GM18498 (cell line): ENCODE measurements around the gene SEC22A.

Experiments used
- ATAC-seq: cut with Tn5 transposase; IDR thresholded peaks from one replicate; pipeline ENCODE4 v1.9.1; 2021; ENCODE audit warnings: mild to moderate bottlenecking, moderate library complexity; ENCODE audit not compliant: unreplicated experiment

Gene SEC22A

GRCh38 chr3:123262226-123262625 is 60.5 kb downstream of the SEC22A start:
- no peak for ATAC-seq

DNA sequence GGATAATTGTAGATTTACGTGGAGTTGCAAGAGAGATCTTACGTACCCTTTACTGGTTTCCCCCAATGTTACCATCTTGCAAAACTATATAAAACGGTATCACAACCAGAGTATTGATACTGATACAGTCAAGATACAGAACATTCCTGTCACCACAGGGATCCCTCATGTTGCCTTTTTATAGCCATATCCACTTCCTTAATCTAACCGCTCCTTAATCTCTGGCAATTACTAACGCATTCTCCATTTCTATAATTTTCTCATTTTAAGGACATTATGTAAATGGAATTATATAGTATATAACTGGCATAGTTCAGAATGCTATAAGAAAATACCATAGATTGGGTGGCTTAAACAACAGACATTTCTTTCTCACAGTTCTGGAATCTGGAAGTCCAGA is 61.1 kb downstream of the SEC22A start:
- ATAC-seq, result no peak

- ATAC-seq, result no peak
Measured at GRCh38 chr3:123263941-123264340, 62.2 kb downstream of the SEC22A start.

GRCh38 chr3:123267821-123268220 is 66.1 kb downstream of the SEC22A start:
- ATAC-seq, result no peak

GRCh38 chr3:123270818-123271217 is 69.1 kb downstream of the SEC22A start:
- ATAC-seq, result no peak

GRCh38 chr3:123271466-123272159 is 69.9 kb downstream of the SEC22A start:
- ATAC-seq, result no peak

GRCh38 chr3:123272547-123272946 is 70.8 kb downstream of the SEC22A start:
- ATAC-seq, result no peak

GRCh38 chr3:123275691-123276090 is 73.9 kb downstream of the SEC22A start:
- ATAC-seq, result no peak

- no peak for ATAC-seq
Measured at GRCh38 chr3:123276346-123277006, 74.7 kb downstream of the SEC22A start.

DNA sequence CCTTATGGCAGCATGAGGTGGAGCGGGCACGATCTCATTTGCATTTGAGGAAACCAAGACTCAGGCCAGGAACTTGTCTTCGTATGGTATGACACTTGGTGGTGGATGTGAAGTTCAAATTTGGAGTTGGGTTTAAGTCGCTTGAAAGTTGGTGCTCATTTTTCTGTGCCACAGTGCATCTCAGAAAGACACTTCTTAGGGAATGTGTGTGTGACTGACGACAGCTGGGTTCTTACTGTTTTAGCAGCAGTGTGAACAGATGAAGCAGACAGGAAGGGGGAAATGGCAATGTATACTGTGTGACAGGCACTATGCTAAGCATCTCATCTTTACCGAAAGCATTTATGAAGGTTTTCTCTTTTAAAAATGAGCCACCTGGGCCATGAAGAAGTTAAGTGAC is 75.4 kb downstream of the SEC22A start:
- ATAC-seq, result no peak

- ATAC-seq, result no peak
Measured at GRCh38 chr3:123278446-123278845, 76.7 kb downstream of the SEC22A start.

DNA sequence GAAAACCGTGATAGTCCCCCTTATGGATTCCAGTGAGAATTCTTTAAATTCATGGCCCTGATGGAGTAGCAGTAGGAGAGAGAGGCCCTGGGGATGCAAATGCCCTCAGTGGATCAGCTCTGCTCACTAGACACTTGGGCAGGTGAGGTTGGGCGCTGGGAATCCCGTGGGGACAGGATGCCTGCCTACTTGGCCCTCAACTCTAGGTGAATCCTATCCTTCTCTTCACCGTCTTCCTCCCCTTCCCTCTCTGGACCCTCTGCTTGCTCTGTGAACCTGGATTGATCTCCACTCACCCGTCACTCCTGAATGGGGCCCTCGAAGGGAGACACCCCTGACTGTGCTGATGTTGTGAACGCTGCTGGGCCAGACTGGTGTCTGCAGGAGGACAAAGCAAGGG is 77.4 kb downstream of the SEC22A start:
- no peak for ATAC-seq

DNA sequence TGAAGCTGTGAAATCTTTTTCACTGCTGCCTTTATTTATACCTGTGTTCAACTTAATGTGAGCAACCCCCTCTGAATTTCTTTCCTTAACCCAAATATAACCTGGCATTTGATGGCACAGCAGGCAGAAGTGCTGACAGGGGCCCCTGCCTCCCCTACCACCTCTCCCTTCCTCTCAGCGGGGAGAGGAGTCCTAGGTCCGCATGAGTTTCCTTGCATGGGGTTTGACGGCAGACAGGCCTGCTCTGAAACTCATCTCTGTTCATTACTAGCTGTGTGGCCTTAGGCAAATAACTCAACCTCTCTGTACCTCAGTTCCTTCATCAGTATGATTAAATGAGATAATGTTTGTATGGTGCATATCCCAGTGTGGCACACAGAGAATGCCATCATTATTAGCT is 79.7 kb downstream of the SEC22A start:
- no peak for ATAC-seq

DNA sequence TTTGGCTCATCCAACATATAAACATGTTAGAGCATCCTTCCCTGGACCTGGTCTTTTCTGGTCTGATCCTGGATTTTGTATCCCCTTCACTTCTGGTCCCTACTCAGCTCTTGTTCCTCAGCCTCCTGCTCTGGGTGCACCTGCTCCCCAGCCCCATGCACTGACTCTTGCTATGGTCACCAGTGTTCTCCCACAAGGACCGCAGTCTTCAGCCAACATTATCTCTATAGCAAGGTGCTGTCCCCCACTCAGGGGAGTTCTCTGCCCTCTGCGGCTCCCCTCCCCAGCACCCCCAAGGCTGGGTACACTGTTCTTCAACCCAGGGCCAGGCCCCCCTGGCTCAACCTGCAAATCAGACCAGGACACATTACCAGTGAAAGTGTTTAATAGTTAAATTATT is 80.2 kb downstream of the SEC22A start:
- ATAC-seq, result no peak

- no peak for ATAC-seq
Measured at GRCh38 chr3:123282461-123282860, 80.7 kb downstream of the SEC22A start.

DNA sequence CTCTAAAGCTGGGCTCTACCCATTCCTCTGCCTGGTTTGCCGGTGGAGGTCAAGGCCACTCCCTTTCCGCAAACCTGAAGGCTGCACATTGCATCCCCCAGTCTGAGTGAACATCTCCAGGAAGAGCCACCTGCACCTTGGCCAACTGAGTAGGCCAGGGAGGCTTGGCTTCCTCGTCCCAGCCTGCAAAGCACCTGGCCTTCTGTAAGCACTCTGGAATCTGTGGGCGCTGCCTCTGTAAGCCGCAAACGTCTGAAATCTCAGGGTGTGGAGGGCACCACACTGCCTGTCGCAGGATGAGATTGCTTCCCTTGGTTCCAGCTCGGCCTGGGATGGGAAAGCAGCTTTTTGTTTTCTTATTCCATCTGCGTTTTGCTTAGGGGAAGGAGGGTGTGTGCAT is 81.3 kb downstream of the SEC22A start:
- ATAC-seq, result no peak

GRCh38 chr3:123283657-123284398 is 82.1 kb downstream of the SEC22A start:
- no peak for ATAC-seq

DNA sequence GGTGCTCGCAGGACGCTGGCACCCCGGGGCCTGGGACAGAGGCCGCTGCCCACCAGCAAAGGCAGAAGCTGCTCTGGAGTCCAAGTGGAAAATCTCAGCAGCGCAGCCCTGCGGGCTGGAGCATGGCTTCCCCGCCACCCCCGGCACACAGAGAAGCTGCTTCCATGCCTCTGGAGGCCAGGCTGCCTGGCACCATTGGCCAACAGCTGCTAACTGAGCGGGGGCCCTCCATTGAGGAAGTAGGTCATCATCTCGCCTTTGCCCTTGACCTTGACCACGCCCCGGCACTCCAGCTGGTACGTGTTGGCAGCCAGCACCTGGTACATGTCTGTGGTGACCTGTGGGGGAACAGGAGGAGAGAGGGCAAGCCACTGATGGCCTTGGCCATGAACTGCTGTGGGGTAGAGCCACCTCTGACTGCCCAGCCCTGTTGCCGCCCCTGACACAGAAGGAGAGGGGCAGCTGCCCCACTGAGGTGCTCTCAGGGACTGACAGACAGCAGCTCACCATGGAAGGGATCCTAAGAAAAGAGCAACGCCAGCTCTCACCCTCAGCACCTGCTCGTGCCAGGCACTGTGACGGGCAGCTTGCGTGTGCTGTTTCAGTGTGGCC is 82.8 kb downstream of the SEC22A start:
- no peak for ATAC-seq

DNA sequence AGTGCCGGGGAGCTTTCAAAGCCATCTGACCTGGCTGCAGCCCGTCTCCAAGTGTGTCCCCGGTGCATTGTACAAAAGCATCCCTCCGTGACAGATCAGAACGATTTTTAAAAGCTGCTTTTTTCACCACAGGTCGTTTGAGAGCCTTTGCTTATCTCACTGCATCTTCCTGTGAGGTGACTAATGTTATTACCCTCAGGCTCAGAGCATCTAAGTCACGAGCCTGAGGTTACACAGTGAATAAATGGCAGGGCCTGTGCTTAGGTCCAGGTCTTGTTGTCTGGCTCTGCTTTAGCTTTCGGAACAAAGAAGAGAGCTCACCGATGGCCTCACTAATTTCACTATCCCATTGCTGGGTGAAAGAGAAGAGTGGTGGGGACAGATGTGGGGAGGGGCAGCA is 83.3 kb downstream of the SEC22A start:
- no peak for ATAC-seq

DNA sequence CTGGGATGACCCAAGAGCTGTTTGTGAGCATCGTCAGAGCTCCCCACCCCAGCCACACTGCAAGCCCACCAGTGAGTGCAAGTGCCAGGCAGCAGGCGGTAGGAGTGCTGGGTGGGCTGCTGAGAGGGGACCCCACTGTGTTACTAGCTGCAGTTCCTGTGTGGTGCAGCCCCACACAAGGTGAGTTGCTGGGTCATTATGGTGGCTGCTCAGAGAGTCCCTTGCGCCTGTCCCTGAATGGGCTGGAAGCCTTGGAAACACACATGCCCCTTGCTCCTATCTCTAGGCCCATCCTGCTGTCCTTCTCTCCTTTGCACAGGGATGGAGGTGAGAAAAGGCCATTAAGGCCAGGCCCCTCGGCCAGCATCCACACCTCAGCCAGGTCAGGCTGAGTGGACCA is 83.7 kb downstream of the SEC22A start:
- no peak for ATAC-seq

DNA sequence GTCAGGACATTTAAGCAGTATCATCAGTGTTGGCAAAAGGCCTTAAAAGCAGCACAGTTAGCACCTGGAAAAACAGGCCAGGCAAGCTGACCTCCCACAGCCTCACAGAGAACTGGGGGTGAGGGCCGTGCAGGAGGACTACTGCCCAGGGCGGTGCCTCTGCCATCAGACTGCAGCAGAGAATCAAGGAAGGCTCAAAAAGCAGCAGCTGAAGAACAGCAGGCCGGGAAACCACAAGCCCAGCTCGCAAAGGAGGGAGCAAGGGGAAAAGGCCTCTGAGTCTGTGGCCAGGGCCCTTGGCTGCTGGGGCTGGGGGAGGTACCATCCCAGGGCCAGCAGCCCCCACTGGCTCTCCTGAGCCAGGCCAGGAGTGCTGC is 84.2 kb downstream of the SEC22A start:
- no peak for ATAC-seq
